CD14-positive monocyte (primary cell): Measurements from ENCODE around the gene GLRB. TPM values are rescaled to one million over a fixed set of nuclear protein-coding genes. Genes with fewer than 3 reads are reported as not detected.

Source experiments
- DNase-seq, 3 donors: peaks; one replicate each; pipeline ENCODE4 v3.0.0-alpha.2; 2011 to 2022
- H2AFZ ChIP-seq: 2 replicates; pipeline ENCODE4 v1.6.0; 2012; ENCODE audit warnings: mild to moderate bottlenecking, low read depth, low read length, inconsistent platforms; ENCODE audit not compliant: insufficient read depth, poor library complexity, severe bottlenecking
- H3K27ac ChIP-seq, 2 donors: 1 replicate in 1 of 2; 2 replicates in 1 of 2; pipeline ENCODE4 v1.5.1; 2012 to 2013; ENCODE audit warnings: low read length in 2 of 2, control low read depth in 1 of 2, inconsistent platforms in 1 of 2, low read depth in 1 of 2, mild to moderate bottlenecking in 1 of 2
- H3K27me3 ChIP-seq, 2 donors: one replicate each; pipeline versions ENCODE4 v1.6.0 to v1.6.1; 2011 to 2013; ENCODE audit warnings: low read length in 2 of 2; ENCODE audit not compliant: control insufficient read depth in 2 of 2, insufficient read depth in 2 of 2
- H3K36me3 ChIP-seq, 2 donors: replicated peaks in 1 of 2; 1 replicate in 1 of 2; 2 replicates in 1 of 2; pipeline versions ENCODE4 v1.5.1 to v1.6.1; 2012 to 2013; ENCODE audit warnings: low read length in 2 of 2, control low read depth in 1 of 2, inconsistent platforms in 1 of 2, mild to moderate bottlenecking in 1 of 2; ENCODE audit not compliant: insufficient read depth in 2 of 2, control insufficient read depth in 1 of 2
- H3K4me1 ChIP-seq, 2 donors: 1 replicate in 1 of 2; 2 replicates in 1 of 2; pipeline versions ENCODE4 v1.5.1 to v1.6.1; 2012 to 2013; ENCODE audit warnings: low read length in 2 of 2, control low read depth in 1 of 2, inconsistent platforms in 1 of 2, mild to moderate bottlenecking in 1 of 2, moderate library complexity in 1 of 2; ENCODE audit not compliant: insufficient read depth in 2 of 2, control insufficient read depth in 1 of 2
- H3K4me2 ChIP-seq: replicated peaks from 2 replicates; pipeline ENCODE3; 2012; ENCODE audit warnings: low read length, moderate library complexity, mild to moderate bottlenecking; ENCODE audit not compliant: poor library complexity, severe bottlenecking; ENCODE audit errors: extremely low read depth
- H3K4me3 ChIP-seq, 3 experiments: fragments of 200-600 bp in 1 of 3; sonication (generic) in 1 of 3; replicated peaks in 1 of 3; 1 replicate in 2 of 3; 2 replicates in 1 of 3; pipeline ENCODE4 v1.5.1; 2011 to 2013; ENCODE audit warnings: low read length in 3 of 3, mild to moderate bottlenecking in 3 of 3, control low read depth in 2 of 3, low read depth in 2 of 3, inconsistent platforms in 1 of 3, moderate library complexity in 1 of 3
- H3K79me2 ChIP-seq: 2 replicates; pipeline ENCODE4 v1.6.0; 2012; ENCODE audit warnings: mild to moderate bottlenecking, control low read depth, inconsistent platforms, low read length, moderate library complexity; ENCODE audit not compliant: insufficient read depth
- H3K9ac ChIP-seq: 2 replicates; pipeline ENCODE4 v1.6.0; 2017; ENCODE audit warnings: low read length, mild to moderate bottlenecking; ENCODE audit not compliant: insufficient read depth, poor library complexity, severe bottlenecking
- H3K9me3 ChIP-seq, 2 donors: replicated peaks in 1 of 2; 1 replicate in 1 of 2; 2 replicates in 1 of 2; pipeline versions ENCODE4 v1.5.1 to v1.6.1; 2012 to 2013; ENCODE audit warnings: low read length in 2 of 2, control low read depth in 1 of 2; ENCODE audit not compliant: control insufficient read depth in 1 of 2, insufficient read depth in 1 of 2
- H4K20me1 ChIP-seq: 2 replicates; pipeline ENCODE4 v1.6.0; 2012; ENCODE audit warnings: mild to moderate bottlenecking, low read length, control low read depth, moderate library complexity; ENCODE audit not compliant: insufficient read depth
- H3K27ac Mint-ChIP-seq, 7 donors: one replicate each; pipeline ENCODE4 v1.8.0; 2020; ENCODE audit warnings: mild to moderate bottlenecking in 7 of 7, mixed read lengths in 7 of 7, moderate library complexity in 6 of 7, inconsistent platforms in 2 of 7
- H3K27me3 Mint-ChIP-seq, 3 donors: one replicate each; pipeline ENCODE4 v1.8.0; 2021 to 2022; ENCODE audit warnings: low read depth in 3 of 3, mild to moderate bottlenecking in 3 of 3, mixed read lengths in 3 of 3, moderate library complexity in 3 of 3, inconsistent platforms in 1 of 3
- H3K36me3 Mint-ChIP-seq, 2 donors: one replicate each; pipeline ENCODE4 v1.8.0; 2020; ENCODE audit warnings: mixed read lengths in 2 of 2, inconsistent platforms in 1 of 2, mild to moderate bottlenecking in 1 of 2
- H3K4me1 Mint-ChIP-seq: one replicate; pipeline ENCODE4 v1.8.0; 2020; ENCODE audit warnings: mild to moderate bottlenecking, mixed read lengths
- H3K4me3 Mint-ChIP-seq, 2 donors: one replicate each; pipeline ENCODE4 v1.8.0; 2020; ENCODE audit warnings: mild to moderate bottlenecking in 2 of 2, mixed read lengths in 2 of 2, moderate library complexity in 1 of 2
- H3K9me3 Mint-ChIP-seq, 7 donors: one replicate each; pipeline ENCODE4 v1.8.0; 2020 to 2022; ENCODE audit warnings: mixed read lengths in 7 of 7, mild to moderate bottlenecking in 6 of 7, moderate library complexity in 6 of 7, inconsistent platforms in 2 of 7
- WGBS: methylation state at CpG from one replicate; pipeline ENCODE4 v1.1.5; 2013; ENCODE audit warnings: missing lambda C conversion rate; ENCODE audit not compliant: insufficient coverage; 5-methylcytosine and 5-hydroxymethylcytosine counted together
- intact Hi-C, 2 donors: fragments of 100-400 bp; cut with micrococcal nuclease; formaldehyde crosslinking; loops; one replicate each; pipeline versions ENCODE4 v1.15.0 to v1.15.1; 2023
- polyA plus RNA-seq, 3 donors: library from polyadenylated mRNA; depleted of rRNA in 1 of 3; unstranded in 2 of 3; stranded (reverse) in 1 of 3; fragments of 300-500 nt in 2 of 3; fragments of >200 nt in 1 of 3; fragmentation: Illumina TruSeq in 2 of 3; gene quantifications; 1 replicate in 2 of 3; 2 replicates in 1 of 3; pipeline ENCODE4 v1.2.3, GENCODE V29; 2012 to 2021
- TF ChIP-seq, protein P1 (sequence below): fragments of 200-600 bp; IDR thresholded peaks from one replicate; pipeline ENCODE4 v1.8.0; 2022; ENCODE audit warnings: antibody characterized with exemption, mild to moderate bottlenecking

Gene GLRB
- polyA plus RNA-seq, 3 donors = not detected

DNA sequence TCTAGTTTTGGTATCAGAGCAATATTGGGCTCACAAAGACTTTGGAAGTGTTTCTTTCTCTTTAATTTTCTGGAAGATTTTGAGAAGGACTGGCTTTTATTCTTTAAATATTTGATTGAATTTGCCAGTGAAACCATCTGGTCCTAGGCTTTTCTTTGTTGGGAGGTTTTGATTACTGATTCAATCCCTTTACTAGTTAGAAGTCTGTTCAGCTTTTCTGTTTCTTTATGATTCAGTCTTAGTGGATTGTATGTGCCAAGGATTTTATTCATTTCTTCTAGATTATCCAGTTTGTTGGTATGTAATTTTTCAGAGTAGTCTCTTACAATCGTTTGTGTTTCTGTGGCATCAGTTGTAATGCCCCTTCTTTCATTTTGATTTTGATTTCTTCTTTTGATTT, 28.6 kb downstream of the GLRB start:
- Histone ChIP-seq H3K4me2 (no peak overlapping the region), H3K27ac (no peak overlapping the region), H3K36me3 (no peaks in the 10 kb centered on the region), H4K20me1 (no peaks in the 10 kb centered on the region), H3K79me2 (no peaks in the 10 kb centered on the region), H3K9ac (no peak overlapping the region), H3K4me1 (no peaks in the 10 kb centered on the region), H3K4me3 (no peak overlapping the region), H2AFZ (no peak overlapping the region), H3K27me3 (no peaks in the 10 kb centered on the region), H3K9me3 (no peaks in the 10 kb centered on the region)
- H3K9me3 Mint-ChIP-seq = peaks cover 0 to 7% (median 2%) of the 10 kb centered on the region in 7 donors
- H3K27me3 Mint-ChIP-seq = no peaks in the 10 kb centered on the region
- no peak overlapping the region for H3K4me3 Mint-ChIP-seq
- H3K36me3 Mint-ChIP-seq = no peaks in the 10 kb centered on the region
- no peak for DNase-seq
- TF ChIP-seq, protein P1, sequence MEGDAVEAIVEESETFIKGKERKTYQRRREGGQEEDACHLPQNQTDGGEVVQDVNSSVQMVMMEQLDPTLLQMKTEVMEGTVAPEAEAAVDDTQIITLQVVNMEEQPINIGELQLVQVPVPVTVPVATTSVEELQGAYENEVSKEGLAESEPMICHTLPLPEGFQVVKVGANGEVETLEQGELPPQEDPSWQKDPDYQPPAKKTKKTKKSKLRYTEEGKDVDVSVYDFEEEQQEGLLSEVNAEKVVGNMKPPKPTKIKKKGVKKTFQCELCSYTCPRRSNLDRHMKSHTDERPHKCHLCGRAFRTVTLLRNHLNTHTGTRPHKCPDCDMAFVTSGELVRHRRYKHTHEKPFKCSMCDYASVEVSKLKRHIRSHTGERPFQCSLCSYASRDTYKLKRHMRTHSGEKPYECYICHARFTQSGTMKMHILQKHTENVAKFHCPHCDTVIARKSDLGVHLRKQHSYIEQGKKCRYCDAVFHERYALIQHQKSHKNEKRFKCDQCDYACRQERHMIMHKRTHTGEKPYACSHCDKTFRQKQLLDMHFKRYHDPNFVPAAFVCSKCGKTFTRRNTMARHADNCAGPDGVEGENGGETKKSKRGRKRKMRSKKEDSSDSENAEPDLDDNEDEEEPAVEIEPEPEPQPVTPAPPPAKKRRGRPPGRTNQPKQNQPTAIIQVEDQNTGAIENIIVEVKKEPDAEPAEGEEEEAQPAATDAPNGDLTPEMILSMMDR = no peak
- no peak overlapping the region for H3K27ac Mint-ChIP-seq
- WGBS = no CpG with 5 or more reads among the region's 1 CpG
- intact Hi-C loops = no loop called here
- no peaks in the 10 kb centered on the region for H3K4me1 Mint-ChIP-seq

- Histone ChIP-seq H3K4me2 (no peak overlapping the region), H3K27ac (no peak overlapping the region), H3K9me3 (no peaks in the 10 kb centered on the region), H4K20me1 (no peaks in the 10 kb centered on the region), H3K4me1 (no peaks in the 10 kb centered on the region), H3K79me2 (no peaks in the 10 kb centered on the region), H2AFZ (no peak overlapping the region), H3K27me3 (no peaks in the 10 kb centered on the region), H3K4me3 (no peak overlapping the region), H3K36me3 (no peaks in the 10 kb centered on the region), H3K9ac (no peak overlapping the region)
- no peak overlapping the region for H3K4me3 Mint-ChIP-seq
- H3K27me3 Mint-ChIP-seq = peaks cover 0 to 2% (median 0%) of the 10 kb centered on the region in 3 donors
- DNase-seq = no peak
- no CpG with 5 or more reads among the region's 6 CpGs for WGBS
- no peaks in the 10 kb centered on the region for H3K36me3 Mint-ChIP-seq
- no peak overlapping the region for H3K27ac Mint-ChIP-seq
- intact Hi-C loops = no loop called here
- TF ChIP-seq, protein P1 = no peak
- H3K4me1 Mint-ChIP-seq = no peaks in the 10 kb centered on the region
- peaks cover 0 to 4% (median 0%) of the 10 kb centered on the region in 7 donors for H3K9me3 Mint-ChIP-seq
Observed at GRCh38 chr4:157114671-157115070, 38.7 kb downstream of the GLRB start.
